Activated CD4-positive, alpha-beta T cell treated with anti-CD3 and anti-CD28 coated beads, Interleukin-2, amount 50 U/mL, for 24 hours (primary cell): ENCODE data around the gene NDUFS6.

Experiments
- DNase-seq, 2 donors: peaks; one replicate each; pipeline ENCODE4 v3.0.0-alpha.2; 2020; ENCODE audit warnings: low read depth in 1 of 2, low spot score in 1 of 2

Gene NDUFS6

DNA sequence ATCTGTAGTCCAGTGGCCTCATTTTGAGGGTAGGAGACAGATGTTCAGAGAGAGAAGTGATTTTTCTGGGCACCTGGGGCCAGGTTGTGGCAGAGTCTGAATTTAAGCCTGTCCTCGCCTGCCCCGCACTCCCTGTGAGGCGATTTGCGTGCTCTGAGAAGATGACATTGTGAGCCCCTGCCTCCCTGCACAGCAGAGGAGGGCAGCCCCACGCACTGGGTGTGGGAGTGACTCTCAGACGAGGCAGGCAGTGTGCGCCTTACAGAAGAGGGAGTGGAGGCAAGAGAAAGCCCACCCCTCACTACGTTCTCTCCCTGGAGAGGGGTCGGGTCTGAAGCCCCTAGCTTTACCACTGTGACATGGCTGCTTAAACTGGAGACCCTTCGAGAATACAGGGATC lies 45.8 kb downstream of the NDUFS6 start:
- no peak for DNase-seq

DNA sequence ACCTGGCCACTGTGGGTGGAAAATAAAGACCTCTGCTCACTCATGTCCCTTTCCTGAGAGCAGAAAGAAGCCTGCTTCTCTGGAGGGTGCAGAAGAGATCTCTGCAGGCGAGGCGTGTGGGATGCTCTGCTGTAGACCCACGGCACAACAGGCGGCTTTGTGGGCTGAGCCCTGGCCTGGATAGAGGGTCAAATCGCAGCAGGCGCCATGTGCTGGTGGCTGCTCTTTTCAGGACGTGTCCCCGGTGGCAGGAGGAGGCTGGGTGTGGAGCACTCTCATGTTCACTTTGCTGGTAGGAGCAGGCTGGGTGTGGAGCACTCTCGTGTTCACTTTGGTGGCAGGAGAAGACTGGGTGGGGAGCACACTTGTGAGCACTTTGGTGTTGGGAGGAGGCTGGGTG lies 46.4 kb downstream of the NDUFS6 start:
- no peak for DNase-seq

DNA sequence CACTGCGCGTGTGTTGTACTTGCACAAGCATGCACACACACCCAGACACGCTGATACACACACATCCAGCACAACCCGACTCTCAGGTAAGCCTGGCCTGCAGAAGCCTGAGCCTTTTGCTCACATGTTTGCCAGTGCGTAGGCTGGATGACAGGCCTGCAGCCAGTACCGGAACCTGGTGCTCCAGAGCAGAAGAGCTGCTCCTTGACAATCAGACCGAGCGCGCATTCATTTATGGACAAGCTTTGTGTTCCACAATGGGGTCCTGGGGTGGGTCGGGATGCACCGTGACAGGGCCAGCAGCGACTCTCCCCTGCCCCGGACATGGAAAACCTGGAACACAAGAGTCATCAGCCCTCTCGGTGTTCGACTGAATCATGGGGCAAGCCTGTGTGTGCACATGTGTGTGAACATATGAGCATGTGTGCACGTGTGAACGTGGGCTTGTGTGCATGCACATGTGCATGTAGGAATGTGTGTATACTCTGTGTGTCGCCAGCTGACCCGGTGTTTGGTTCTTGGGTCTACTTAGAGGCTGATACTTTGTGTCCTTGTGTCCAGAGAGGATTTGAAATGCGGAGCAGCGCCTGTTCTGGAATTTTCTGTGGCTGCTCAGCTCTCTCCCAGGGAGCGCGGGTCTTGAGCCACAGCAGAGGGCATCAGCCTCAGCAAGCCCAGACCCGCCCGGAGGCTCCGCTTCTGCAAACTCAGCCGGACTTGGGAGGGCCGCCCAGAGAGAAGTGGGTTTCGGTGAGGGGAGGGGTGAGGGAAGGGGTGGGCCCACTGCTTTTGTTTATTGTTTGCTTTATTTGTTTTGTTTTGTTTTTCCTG lies 49.3 kb downstream of the NDUFS6 start:
- DNase-seq = no peak

DNA sequence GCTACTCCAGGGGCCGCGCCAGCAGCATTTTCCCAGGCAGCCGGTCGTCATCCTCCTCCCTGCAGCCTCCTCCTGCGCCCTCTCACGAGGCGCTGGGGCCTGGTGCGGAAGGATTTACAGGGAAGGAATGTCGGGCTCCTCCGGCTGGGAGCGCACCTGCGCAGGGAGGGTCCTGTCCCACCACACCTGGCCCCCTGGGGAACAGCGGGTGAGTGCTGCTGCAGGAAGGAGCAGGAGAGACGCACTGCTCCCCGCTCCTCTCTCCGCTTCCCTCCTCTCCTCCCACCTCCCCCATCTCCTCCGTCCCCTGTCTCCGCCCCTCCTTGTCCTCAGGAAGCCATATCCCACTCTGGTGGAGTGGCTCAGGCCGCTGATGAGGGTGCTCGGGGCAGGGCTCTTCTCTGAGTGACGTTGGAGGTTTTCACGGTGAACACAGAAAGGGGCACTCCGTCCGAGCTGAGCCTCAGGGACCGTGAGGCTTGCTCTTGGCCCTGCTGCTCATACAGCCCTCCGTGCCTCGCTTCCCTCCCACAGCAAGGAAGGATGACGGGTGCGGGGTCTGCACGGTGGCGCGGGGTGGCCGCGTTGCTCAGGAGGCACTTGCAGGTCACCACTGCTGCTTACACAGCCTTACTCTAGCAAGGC lies 50.2 kb downstream of the NDUFS6 start:
- no peak for DNase-seq

DNA sequence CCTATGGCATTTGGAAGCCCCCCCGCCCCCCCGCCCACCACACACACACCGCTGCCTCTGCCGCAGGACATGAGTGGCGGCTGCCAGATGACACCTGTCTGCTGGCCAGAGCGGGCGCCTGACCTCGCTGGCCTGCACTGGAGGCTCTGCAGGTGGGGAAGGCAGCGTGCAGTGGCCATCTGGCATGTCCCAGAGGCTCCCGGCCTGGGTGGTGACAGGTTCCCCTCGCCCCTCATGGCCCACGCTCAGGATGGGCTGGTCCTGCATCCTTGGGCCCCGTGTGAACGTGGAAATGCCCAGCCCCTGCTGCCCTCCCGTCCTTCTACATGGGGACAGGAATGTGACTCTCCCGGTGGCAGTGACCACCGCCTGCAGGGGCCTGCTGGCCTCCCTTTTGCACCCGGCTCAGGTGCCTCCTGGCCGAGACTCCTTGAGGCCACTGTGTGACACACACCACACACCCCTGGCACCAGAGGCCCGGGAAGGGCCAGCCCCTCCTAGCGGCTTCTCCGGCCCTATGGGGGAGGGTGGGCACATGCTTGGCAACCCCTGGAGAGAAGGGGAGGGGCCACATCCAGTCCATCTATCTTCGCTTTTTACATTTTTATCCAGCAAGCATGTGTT lies 51.2 kb downstream of the NDUFS6 start:
- DNase-seq = no peak

DNA sequence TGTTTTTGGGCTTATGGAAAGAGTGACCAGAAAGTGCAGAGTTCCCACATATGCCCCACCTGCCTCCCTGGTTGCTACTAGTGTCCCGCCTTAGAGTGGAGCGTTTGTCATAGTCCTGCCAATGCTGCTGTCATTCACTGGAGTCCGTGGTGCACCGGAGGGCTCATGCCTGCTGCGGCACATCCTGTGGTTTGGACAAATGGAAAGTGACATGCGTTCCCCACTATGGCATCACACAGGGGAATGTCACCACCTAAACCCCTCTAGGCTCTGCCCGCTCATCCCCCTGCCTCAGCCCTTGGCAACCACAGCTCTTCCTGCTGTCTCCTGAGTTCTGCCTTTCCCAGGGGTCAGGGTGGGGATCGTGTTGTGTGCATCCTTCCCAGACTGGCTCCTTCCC lies 52.3 kb downstream of the NDUFS6 start:
- DNase-seq = no peak

DNA sequence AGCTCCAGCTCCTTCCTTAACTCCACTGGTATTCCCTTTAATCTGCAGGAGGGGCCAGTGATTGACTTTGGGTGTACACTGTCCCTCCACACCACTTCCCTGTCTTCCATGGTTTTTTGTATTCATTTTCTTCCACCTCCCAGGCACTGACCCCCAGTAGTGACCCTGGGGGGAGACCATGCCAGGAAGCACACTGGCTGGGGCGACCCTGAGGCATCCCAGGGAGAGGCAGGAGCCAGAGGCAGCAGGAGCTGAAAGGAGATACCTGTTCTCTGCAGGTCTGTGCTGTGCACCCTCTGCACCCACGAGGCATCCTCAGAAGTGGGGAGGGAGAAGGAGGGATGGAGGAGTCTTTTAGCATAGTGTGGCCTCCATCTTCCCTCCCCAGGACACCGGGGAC lies 53.9 kb downstream of the NDUFS6 start:
- DNase-seq = no peak

DNA sequence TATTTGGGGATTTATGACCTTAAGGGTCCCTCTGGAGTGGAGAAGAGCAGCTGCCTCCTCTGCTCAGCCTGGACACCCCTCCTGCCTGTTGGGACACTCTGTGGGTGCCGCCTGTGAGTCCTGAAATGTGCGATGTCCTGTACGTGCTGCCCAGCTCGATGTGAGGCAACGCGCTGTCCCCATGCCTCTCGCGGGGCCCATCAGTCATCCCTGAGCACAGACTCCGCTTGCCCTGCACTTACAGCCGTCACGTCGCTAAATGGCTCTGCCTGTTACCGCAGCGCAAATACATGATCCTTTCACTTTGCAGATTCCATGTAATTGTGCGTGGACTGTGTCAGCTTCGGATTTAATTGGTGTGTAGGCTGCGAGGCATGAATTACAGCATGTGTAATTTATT lies 54.4 kb downstream of the NDUFS6 start:
- DNase-seq = no peak

DNA sequence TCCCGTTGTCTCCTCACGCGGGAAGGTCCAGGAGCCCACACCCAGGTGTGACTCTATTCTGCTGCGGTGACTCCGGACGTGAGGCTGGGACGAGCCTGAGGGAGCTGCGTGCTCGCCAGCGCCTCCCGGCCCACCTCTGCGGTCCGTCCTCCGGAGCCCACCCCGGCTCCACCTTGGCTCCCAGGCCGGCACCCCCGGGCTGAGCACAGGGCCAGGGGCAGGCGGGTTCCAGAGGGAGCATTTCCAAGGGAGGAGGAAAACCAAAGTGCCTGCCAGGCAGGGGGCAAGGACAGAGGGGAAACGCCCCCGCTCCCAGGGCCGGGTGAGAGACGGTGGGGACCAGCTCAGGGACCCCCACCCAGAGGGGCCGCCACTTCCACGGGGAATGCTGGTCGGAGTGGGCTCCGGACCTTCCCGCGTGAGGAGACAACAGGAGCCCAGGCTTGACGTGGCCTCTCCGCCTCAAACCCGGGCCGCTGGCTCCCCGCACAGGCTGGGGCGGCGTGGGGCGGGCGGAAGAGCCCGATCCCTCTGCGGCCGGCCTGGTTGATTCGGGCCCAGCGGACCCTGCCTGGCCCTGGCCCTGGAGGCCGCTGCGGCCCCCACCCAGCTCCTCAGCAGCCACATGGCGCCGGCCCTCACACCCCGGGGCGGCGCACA lies 55.5 kb downstream of the NDUFS6 start:
- no peak for DNase-seq

DNA sequence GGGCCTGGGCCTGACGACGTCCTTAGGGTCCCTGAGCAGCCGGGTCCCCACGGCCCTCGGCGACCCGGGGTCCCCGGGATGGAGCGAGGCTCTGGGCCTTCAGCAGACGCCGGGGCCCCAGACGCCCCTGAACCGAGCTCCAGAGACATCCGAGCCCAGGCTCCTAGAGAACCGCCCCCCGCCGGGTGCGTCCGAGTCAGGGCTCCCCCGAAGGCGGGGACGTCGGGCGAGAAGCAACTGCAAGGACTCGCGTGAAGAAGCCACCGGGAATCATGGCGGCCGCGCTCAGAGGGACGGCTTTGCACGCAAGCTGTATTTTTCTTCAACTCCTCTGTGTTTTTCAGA lies 56.0 kb downstream of the NDUFS6 start:
- no peak for DNase-seq

DNA sequence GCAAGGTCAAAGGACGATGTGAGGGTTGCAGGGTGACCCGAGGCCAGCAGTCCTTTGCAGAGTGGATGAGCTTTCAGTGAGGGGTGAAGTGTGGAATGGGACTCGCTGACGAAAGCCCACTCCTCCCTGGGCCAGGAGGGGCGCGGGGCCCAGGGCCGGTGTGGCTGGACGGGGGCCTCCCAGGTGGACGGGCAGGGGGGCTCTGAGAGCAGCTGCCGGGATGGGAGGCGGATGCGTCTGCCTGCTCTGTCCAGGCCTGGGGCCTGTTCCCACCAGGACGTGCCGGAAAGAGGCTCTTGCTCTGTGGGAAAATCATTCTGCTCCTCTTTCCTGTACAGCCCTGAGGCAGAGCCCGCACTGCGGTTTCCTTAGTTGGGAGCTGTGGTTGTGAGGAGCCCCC lies 57.2 kb downstream of the NDUFS6 start:
- no peak for DNase-seq

DNA sequence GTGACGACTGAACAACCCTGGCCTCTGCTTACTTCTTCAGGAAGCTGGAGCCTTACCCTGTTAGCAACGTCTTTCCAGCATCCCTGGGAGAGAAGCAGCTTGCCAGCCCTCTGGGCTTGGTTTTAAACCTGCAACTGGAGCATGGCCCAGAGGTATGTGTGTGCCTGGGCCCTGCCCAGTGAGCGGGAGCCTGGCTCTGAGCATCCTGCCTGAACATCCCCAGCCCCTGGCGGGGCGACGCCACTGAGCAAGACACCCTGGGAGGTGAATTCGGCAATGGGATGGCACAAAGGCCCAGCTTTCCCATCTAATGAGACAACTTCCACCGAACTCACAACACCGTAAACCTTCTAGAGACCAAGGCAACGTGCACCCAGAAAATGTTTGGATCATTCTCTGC lies 57.9 kb downstream of the NDUFS6 start:
- no peak for DNase-seq

DNA sequence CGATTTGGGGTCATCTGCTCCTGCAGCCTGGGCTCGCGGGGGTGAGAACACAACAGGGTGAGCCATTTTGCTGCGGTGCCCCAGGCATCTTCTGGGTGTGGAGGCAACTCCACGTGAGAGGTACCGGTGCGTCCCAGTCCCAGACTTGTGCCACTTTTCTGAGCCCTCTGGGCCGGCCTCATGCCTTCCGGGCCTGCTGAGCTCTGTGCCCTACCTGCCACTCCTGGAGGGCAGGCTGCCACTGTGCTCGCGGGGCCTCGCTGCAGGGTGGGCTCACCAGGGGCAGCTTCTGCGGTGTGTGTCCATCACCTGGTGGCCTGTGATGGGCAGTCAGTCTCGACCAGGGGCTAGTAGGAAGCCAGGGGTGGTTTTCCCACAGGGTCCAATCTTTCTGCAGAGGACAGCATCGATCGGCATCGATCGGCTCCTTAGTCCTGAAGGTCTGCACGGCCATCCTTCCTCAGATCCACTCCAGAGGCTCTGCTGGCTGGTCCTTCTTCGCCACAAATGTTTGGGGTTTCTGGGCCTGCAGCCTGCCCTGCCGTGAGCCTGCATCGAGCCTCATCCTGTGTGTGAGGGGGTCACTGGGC lies 58.9 kb downstream of the NDUFS6 start:
- DNase-seq = no peak

DNA sequence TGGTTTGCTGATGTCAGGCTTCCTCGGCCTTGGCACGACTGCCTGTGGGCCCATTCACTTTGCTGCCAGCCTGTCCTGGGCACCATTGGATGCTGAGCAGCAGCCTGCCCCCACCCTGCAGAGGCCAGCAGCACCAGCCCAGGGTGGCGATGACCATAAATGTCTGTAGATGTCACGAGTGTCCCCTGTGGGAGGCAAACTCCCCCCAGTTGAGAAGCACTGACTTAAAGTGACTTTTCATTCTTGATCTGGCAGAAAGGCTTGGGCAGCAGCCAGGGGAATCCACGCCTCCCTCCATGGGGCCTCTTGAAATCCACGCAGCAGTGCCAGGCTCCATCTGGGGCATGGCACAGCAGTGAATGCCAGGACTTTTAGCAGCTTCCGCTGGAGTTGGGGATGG lies 59.7 kb downstream of the NDUFS6 start:
- no peak for DNase-seq

DNA sequence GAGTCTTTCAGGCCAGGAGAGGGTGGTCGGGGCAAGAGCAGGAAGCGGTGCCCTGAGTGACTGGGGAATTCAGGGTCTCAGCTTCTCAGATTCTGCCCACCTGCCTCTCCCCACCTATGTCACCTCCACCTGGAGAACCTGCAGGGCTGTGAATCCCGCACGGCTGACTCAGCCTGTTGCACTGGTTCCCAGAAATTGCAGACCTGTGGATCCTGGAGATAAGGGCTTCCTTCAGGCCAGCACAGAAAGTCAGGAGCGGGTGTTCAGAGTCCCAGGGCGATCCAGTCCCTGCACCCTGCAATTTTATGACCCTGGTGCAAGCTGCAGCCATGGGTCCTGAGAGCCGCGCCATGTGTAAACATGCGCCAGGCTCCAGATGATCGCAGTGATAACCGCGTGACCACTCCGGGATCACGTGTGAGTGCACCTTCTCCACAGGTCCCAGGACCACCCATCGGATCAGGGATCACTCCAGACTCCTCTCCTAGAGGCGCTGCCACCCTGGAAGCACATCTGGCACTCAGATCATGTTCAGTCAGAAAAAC lies 63.8 kb downstream of the NDUFS6 start:
- no peak for DNase-seq

DNA sequence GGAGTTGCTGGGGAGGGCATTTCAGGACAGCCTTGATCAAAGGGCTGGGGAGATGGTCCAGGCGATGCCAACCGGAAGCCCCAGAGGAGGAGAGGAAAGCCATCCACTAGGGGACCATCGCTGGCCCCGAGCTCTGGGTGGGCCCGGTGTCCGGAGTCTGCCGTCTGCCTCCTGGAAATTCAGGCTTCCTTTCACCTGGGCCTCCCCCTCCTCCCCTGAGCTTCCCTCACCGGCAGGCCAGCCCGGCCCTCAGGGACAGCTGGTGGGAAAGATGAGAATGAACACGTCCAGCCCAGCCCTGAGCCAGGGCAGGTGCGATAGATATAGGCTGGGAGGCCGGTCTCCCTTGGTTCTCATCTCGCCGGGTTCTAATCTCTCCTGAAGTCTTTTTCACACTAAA lies 64.3 kb downstream of the NDUFS6 start:
- no peak for DNase-seq
